KMS-11 (cell line): ENCODE measurements around the gene OR1D5.

Experiments used
- H2AFZ ChIP-seq: fragments of 200-600 bp; sonication (generic); 2 replicates; pipeline ENCODE4 v1.6.1; 2016; ENCODE audit warnings: antibody characterized with exemption, mixed run types, low read depth
- H3K27ac ChIP-seq: fragments of 200-600 bp; sonication (generic); 2 replicates; pipeline ENCODE4 v1.6.1; 2016; ENCODE audit warnings: mild to moderate bottlenecking, mixed run types
- H3K27me3 ChIP-seq: fragments of 200-600 bp; sonication (generic); 2 replicates; pipeline ENCODE4 v1.6.1; 2017; ENCODE audit warnings: mild to moderate bottlenecking, low read depth, mixed run types, moderate library complexity; ENCODE audit not compliant: insufficient read depth
- H3K36me3 ChIP-seq: fragments of 200-600 bp; sonication (generic); 2 replicates; pipeline ENCODE4 v1.6.1; 2017; ENCODE audit warnings: mild to moderate bottlenecking, mixed run types; ENCODE audit not compliant: insufficient read depth
- H3K4me1 ChIP-seq: fragments of 200-600 bp; sonication (generic); 2 replicates; pipeline ENCODE4 v1.6.1; 2016; ENCODE audit warnings: mild to moderate bottlenecking, low read depth, mixed run types; ENCODE audit not compliant: poor library complexity, severe bottlenecking
- H3K4me2 ChIP-seq: fragments of 200-600 bp; sonication (generic); 2 replicates; pipeline ENCODE4 v1.7.0; 2016; ENCODE audit warnings: mild to moderate bottlenecking, mixed run types
- H3K4me3 ChIP-seq: fragments of 200-600 bp; sonication (generic); IDR thresholded peaks from 2 replicates; pipeline ENCODE4 v1.6.1; 2017; ENCODE audit warnings: low read depth, low read length, mixed read lengths; ENCODE audit not compliant: insufficient read depth
- H3K79me2 ChIP-seq: fragments of 200-600 bp; sonication (generic); 2 replicates; pipeline ENCODE4 v1.6.1; 2016; ENCODE audit warnings: low read depth, mixed run types; ENCODE audit not compliant: insufficient read depth
- H3K9ac ChIP-seq: fragments of 200-600 bp; sonication (generic); 2 replicates; pipeline ENCODE4 v1.6.1; 2016; ENCODE audit warnings: mild to moderate bottlenecking, mixed run types
- H4K20me1 ChIP-seq: fragments of 200-600 bp; sonication (generic); 2 replicates; pipeline ENCODE4 v1.6.1; 2016; ENCODE audit warnings: mild to moderate bottlenecking, mixed run types; ENCODE audit not compliant: insufficient read depth
- CTCF ChIP-seq: fragments of 200-600 bp; sonication (generic); conservative IDR thresholded peaks from 2 replicates; pipeline ENCODE4 v1.6.1; 2017; ENCODE audit warnings: low read depth, mild to moderate bottlenecking, antibody characterized with exemption, low read length, moderate library complexity, mixed read lengths

Gene OR1D5

GRCh38 chr17:3025421-3026124 is 37.8 kb downstream of the OR1D5 start:
- Histone ChIP-seq H3K9ac (no peak overlapping the region), H3K4me3 (no peak overlapping the region), H4K20me1 (no peaks in the 10 kb centered on the region), H3K79me2 (no peaks in the 10 kb centered on the region), H2AFZ (no peak overlapping the region), H3K36me3 (no peaks in the 10 kb centered on the region), H3K27me3 (peaks cover 8% of the 10 kb centered on the region; the same call in 1 of the 2 replicates), H3K4me2 (no peak overlapping the region), H3K4me1 (no peaks in the 10 kb centered on the region), H3K27ac (no peak overlapping the region)
- no peak for TF ChIP-seq CTCF

- H3K9ac ChIP-seq = no peak overlapping the region
- no peak overlapping the region for H2AFZ ChIP-seq
- H4K20me1 ChIP-seq = no peaks in the 10 kb centered on the region
- no peak overlapping the region for H3K4me3 ChIP-seq
- H3K4me1 ChIP-seq = no peaks in the 10 kb centered on the region
- peaks cover 5% of the 10 kb centered on the region; the same call in 1 of the 2 replicates for H3K27me3 ChIP-seq
- TF ChIP-seq CTCF = no peak
- no peak overlapping the region for H3K4me2 ChIP-seq
- no peak overlapping the region for H3K27ac ChIP-seq
- no peaks in the 10 kb centered on the region for H3K36me3 ChIP-seq
- H3K79me2 ChIP-seq = no peaks in the 10 kb centered on the region
Observed at GRCh38 chr17:3024346-3024745, 39.1 kb downstream of the OR1D5 start.

GRCh38 chr17:3022197-3022596 is 41.2 kb downstream of the OR1D5 start:
- peaks cover 8% of the 10 kb centered on the region; the same call in 1 of the 2 replicates for H3K27me3 ChIP-seq
- no peaks in the 10 kb centered on the region for H3K36me3 ChIP-seq
- no peak for TF ChIP-seq CTCF

GRCh38 chr17:3020381-3020780 is 43.0 kb downstream of the OR1D5 start:
- Histone ChIP-seq H3K4me1 (no peaks in the 10 kb centered on the region), H3K27ac (no peak overlapping the region), H3K36me3 (no peaks in the 10 kb centered on the region), H3K79me2 (no peaks in the 10 kb centered on the region), H4K20me1 (no peaks in the 10 kb centered on the region), H2AFZ (no peak overlapping the region), H3K4me2 (no peak overlapping the region), H3K27me3 (peaks cover 10% of the 10 kb centered on the region; the same call in 1 of the 2 replicates), H3K4me3 (no peak overlapping the region), H3K9ac (no peak overlapping the region)
- TF ChIP-seq CTCF = no peak

More at GRCh38 chr17:3022197-3022596, 41.2 kb downstream of the OR1D5 start:
- Histone ChIP-seq H3K4me3 (no peak overlapping the region), H3K4me2 (no peak overlapping the region), H3K9ac (no peak overlapping the region), H3K27ac (no peak overlapping the region), H3K79me2 (no peaks in the 10 kb centered on the region), H3K4me1 (no peaks in the 10 kb centered on the region), H2AFZ (no peak overlapping the region), H4K20me1 (no peaks in the 10 kb centered on the region)
